HUDEP-2 (cell line): ENCODE measurements around the gene ADO.

Experiments
- DNase-seq, 76 experiments: peaks; one replicate each; lab custom pipeline; 2025; ENCODE audit not compliant: unreplicated experiment in 76 of 76; lab: John Stamatoyannopoulos, UW

Gene ADO

DNA sequence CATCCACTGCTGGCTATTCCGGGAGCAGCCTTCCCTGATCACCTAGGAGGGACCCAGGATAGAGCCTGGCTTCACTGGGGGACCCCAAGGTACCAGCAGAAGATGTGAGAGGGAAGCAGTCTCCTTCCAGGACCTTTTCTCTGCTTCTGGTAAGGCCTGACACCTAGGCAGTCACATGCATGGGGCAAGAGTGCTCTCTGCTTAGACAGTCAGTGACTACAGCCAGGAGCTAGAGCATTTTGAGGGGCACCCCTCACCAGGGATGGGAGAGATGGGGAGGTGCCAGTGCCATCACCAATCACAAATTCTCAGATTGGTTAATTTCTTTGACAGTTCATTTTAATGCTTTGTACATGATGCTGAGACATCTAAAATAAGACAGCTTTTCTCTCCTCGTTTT is 13.9 kb upstream of the ADO start:
- DNase-seq = no peak

DNA sequence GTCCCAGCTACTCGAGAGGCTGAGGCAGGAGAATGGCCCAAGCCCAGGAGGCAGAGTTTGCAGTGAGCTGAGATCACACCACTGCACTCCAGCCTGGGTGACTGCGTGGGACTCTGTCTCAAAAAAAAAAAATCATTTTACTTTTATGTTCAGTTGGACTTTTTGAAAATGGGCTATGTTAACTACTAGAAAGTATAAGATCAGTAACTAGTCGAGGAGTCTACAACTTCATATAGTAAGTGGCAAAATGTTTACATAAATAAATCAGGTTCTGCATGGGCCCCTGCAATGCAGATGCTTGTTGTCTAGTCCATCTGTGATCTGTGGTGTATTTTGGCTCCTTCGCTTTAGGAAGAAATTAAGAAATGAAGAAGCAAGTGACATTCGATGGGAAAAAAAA is 12.3 kb upstream of the ADO start:
- DNase-seq = no peak

DNA sequence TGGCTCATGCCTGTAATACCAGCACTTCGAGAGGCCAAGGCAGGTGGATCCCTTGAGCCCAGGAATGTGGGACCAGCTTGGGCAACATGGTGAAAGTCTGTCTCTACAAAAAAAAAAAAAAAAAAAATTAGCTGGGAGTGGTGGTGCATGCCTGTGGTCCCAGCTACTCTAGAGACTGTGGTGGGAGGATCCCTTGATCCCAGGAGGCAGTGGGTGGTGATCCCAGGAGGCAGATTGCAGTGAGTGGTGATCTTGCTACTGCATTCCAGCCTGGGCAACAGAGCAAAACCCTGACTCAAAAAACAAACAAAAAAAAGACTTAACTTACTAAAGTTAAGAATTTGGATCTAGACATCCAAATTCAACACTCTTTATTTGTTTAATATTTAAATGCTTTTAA is 10.2 kb upstream of the ADO start:
- DNase-seq = no peak

DNA sequence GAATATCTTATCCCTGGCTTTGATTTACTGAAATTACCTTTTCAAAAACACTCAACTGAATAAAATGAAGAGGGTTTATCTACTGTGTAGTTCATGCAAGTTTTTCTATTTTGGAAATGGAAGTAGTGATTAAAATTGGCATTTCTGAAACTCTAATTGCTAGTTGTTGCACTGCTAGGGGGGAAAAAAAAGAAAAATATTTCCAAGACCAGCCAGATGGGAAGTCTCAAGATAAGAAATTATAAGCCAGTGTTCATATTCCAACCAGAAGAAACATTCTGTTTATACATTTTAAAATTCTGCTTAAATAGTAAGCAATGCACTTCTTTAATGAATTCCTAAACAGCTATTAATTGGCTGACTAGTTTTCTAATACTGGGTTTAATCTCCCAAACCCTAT is 9.4 kb upstream of the ADO start:
- no peak for DNase-seq

DNA sequence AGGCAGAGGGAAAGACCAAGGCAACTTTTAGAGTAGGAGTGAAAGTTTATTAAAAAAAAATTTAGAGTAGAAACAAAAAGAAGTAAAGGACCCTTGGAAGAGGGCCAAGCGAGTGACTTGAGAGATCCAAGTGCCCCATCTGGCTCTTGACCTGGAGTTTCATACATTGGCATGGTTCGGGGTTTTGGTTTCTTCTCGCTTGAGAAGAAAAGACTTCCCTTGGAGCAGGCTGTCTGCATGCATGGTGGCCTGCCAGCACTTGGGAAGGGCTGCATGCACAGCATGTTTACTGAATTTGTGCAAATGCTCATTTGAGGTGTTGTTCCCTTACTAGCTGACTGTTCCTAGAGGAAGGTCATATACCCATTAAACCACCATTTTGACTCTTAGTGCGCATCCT is 8.8 kb upstream of the ADO start:
- no peak for DNase-seq

DNA sequence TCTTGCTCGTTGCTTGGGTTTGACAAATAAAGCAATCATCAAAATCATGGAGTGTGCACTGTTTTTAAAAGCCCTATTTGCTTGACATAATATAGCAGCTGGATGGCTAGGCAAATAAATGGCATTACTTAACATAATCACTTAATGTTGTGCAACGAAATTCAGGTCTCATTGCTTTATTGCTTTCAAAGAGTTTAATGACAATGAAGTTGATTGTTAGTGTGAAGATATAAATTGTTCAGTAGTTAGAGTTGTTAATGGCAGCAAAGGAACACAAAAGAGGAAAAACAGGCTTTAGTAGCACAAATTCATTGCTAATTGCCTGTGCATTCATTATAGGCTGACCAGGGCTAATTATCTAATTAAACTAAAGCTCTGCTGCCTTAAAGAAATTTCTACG is 7.6 kb upstream of the ADO start:
- no peak for DNase-seq

DNA sequence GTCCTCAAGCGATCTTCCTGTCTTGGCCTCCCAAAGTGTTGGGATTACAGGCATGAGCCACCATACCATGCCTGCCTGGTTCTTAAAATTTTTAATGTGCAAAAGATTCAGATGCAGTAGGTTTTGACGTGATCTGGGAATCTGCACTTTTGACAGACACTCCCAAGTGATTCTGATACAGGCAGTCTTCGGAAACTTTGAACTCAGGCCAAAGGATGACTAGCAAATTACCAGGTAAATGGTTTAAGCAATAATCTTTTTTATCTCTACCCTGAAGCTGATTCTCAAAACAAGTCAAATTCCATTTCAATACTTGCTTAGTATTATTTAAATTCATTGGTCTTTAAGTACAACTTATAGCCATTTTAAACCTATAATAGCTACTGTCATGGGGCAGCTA is 2.6 kb upstream of the ADO start:
- DNase-seq = no peak

DNA sequence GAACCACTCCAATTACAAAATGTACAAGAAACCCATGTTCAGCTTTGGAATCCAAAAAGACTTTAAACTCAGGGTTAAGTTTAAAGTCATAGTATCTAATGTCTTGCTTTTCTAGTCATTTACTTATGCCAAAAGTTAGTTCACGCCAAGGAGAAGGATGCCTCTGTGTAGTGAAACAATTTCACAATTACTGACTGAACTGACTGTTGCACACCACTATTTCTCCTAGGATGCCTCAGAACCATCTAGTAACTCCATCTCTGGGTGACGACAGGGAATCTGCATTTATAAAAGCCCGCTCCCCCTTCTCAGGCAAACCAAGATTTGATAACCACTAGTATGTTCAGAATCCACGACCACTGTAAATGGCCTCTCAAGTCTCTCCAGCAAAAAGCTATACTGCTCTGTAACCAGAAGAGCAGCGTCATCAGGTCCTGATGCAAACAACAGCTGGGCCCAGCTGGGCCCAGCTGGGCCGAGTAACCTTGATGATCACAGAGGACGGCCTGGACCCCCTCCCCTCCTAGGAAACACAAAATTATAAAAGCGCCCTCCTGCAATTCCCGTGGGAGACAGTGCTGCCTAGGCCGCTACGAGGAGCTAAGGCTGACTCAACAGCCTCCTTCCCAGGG is 680 bp upstream of the ADO start:
- peak in 1 of 76 experiments; percentile 39 for DNase-seq

DNA sequence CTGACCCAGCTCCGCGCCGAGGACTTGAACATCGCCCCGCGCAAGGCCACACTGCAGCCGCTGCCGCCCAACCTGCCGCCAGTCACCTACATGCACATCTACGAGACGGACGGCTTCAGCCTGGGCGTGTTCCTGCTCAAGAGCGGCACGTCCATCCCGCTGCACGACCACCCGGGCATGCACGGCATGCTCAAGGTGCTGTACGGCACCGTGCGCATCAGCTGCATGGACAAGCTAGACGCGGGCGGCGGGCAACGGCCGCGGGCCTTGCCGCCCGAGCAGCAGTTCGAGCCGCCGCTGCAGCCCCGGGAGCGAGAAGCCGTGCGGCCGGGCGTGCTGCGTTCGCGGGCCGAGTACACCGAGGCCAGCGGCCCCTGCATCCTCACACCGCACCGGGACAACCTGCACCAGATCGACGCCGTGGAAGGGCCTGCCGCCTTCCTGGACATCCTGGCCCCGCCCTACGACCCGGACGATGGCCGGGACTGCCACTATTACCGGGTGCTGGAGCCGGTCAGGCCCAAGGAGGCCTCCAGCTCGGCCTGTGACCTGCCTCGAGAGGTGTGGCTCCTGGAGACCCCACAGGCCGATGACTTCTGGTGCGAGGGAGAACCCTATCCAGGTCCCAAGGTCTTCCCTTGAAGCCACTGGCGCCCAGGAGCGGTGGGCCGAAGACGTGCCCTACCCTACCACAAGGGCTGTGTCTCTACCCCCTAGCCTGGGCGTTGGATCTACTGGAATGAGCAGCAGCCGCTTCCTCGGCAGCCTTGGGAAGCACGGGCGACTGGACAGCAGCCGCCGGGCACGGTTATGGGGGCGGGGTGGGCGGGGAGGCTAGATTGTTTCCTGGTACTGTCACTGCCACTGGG is 945 bp downstream of the ADO start:
- peak in 14 of 76 experiments; percentile 3 to 51 (median 30) for DNase-seq

DNA sequence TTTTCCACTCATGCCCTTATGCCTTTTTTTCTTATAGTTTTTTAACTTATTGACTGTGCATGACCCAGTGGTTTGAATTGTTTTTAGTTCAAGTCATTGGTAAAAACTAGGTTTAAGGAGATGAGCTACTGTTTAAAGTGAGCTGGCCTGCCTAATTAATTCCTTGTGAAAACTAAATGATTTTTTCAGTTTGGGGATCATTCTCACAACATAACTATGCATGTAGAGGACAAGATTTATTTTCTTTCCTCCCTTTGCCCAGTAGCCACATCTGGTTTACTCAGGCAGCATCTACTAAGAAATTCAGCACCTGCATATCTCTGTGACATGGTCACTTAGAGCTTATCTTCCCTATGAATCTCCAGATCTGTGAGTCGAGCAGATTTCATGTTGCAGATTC is 1.7 kb downstream of the ADO start:
- no peak for DNase-seq

DNA sequence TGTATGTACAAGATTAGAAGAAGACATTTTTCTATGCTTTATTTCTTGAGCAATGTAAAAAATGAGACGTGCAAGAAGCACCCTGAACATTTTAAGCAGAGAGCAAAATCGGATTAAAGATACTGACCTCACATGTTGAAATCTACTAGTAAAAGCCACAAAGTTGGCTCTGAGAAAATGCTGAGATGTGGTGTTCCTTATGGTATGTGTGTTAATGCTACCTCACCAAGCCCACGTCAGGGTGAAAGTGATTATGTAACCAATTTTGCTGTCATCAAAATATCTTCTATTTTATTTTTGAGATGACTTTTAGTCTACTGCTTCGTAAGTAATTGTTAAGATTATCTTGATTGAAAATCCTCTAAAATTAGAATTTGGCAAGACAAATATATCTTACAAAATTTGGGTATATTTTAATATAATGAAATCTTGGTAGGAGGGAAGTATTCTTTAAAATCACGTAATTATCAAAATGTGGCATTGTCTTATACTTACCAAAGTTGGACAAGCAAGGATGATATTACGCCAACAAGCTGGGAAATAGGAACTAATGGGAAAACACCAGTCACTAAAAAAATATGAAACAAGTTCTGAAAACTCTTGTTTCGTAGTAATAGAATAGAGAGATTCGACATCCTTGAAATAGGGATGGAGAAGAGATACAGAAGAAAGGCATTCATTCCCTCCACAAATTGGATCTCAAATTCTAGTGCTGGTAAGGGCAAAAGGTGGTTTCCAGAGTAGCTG is 5.8 kb downstream of the ADO start:
- no peak for DNase-seq

DNA sequence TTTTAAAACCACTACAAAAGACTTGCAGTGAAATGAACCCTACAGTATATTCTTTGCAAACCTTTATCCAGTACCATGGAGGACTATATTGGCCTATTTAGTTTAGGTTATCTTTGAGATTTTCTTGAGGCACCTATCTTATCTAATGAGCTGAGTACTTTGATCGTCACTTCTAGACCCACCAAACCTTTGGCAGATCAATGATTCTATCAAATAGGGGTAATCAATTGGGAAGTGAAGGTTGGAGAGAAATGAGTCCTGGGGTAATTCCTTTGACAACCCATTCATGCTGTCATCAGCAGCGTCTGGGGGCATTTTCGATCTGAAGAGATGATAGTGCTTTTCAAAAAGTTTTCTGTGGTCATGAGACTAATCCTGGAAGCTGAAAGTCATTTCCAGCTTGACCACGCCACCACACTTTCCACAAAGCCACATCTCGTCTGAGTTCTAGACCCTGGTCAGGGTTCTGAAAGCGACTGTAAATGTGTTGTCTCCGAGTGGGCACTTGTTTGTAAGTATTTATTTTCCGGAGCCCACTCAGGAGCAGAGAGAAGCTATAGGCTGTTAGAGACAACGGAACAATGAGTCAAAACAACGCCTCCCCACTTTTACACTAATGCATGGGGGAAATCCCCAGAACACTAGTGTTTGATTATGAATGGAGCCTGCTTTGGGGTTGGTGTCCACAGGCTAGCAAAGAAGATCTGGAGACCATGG is 6.8 kb downstream of the ADO start:
- DNase-seq = no peak

DNA sequence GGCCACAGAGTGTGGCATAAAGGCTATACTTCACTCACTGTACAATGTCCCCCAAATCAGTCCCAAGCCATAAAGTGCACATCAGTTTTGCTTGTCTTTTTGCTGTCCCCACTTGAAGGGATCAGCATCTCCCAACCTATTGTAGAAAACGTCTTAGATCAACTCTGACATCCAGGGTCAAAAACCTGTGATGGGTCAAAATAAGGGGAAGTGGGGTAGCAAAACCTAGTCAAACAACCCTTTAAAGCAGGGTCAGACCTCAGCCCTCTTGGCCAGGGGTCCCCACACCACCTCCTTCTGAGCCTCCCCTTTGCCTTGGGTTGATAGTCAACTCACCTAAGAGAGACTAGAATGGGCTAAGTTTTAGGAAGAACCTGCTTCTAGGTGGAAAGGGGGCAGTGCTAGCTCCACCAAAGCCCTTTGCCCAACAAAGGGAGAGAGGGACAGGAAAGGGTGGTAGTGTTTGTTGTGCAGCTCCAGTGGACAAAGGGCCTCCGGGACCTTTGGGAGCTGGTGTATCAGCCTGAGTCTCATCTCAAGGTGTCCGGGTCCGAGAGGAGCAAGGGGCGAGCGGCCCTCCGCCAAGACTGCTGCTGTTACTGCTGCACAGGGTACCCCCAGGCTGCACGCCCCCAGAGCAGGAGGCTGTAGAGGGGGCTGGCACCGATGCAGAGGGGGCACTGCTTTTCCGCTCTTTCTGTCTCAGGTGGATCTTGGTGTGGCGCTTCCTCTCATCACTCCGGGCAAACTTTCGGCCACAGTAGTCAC is 8.3 kb downstream of the ADO start:
- no peak for DNase-seq

DNA sequence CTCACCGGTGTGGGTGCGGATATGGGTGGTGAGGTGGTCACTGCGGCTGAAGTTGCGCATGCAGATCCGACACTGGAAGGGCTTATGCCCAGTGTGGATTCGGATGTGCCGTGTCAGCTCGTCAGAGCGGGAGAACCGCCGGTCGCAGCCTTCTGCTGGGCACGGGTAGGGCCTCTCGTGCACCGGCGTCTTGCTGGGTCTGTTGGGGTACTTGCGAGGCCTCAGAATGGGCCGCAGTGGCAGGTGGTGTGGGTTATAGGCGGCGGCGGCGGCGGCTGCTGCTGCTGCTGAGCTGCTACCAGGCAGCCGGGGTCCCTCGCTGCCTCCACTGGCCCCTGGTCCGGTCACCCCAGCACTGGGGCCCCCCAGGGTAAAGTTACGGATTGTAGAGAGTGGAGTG is 8.9 kb downstream of the ADO start:
- no peak for DNase-seq

DNA sequence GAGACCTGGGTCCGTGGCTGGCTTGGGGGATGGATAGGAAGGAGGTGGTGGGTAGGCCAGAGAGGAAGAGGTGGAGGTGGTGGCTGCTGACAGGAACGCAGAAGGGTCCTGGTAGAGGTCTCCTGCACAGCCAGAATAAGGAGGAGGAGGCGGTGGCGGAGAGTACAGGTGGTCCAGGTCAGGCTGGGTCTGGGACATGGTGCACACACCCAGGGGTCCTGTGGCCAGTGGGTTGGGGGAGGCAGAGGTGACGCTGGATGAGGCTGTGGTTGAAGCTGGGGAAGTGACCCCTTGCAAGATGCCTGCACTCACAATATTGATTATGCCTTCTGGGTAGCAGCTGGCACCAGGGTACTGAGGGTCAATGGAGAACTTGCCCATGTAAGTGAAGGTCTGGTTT is 9.5 kb downstream of the ADO start:
- no peak for DNase-seq

DNA sequence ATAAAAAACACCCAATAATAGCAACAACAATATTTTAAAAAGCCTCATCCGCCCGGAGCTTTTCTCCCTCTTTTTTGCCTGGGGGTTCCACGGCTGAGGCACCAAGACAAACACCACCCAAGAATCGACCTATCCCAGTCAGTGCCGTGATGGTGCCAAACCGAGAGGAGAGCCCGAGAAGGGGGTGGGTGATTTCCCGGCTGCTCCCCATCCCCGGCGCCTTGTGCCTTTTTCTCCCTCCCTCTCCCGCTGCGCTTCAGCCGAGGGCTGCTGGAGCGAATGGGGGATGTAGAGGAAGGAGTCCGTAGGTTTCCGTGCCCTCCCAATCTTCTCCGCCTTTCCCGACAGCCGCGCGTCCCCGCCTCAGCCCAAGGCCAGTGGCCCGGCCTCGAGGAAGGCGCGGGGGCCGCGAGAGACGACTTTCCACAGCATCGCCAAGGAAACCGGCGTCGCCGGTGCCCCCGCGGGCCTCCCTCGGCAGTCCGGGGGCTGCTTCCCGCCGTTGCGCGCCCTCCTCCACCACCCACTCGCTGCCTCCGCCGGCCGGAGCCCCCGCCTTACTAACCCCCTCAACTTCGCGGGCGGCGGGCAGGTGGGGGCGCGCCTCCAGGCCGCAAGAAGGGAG is 10.3 kb downstream of the ADO start:
- no peak for DNase-seq

DNA sequence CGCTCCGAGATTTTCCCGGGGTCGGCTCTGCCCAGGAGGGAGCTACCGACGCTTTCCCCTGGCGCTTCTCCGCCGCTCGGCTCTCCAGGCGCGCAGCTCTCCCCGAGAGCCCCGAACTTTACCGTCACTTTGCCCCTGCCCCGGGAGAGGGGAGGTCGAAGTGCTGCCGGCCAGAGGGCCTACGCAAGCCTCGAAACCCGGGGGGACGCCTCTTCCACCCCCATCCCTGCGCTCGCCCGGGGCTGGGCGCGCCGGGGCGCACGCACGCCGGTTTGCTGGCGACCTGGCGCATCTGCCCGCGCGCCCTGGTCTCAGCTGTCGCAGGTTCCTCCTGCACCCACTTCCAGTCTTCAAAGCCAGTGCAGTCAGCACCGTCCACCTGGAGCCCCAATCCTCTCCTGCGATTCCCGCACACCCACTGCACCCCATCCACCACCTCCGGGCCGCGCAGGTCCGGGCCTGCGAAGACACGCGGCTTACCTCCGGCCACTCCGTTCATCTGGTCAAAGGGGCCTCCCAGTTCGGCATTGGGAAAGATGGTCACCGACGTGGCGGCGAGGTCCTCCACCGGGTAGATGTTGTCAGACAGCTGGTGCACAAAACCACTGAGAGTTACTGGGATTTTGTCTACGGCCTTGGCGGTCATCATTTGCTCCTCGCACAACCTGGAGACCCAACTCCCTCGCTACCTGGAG is 11.0 kb downstream of the ADO start:
- no peak for DNase-seq

DNA sequence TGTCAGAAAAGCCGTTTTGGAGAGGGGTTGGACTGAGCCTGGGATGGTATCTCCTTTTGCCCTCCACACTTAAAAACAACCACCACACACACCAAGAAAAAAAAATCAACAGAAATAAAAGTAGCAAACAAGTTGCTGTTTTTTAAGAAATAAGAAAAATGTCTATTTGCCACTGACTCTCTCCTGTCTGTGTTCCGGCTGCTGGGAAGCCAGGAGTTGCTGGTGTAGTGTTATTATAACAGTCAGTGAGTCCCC is 11.5 kb downstream of the ADO start:
- DNase-seq = no peak

DNA sequence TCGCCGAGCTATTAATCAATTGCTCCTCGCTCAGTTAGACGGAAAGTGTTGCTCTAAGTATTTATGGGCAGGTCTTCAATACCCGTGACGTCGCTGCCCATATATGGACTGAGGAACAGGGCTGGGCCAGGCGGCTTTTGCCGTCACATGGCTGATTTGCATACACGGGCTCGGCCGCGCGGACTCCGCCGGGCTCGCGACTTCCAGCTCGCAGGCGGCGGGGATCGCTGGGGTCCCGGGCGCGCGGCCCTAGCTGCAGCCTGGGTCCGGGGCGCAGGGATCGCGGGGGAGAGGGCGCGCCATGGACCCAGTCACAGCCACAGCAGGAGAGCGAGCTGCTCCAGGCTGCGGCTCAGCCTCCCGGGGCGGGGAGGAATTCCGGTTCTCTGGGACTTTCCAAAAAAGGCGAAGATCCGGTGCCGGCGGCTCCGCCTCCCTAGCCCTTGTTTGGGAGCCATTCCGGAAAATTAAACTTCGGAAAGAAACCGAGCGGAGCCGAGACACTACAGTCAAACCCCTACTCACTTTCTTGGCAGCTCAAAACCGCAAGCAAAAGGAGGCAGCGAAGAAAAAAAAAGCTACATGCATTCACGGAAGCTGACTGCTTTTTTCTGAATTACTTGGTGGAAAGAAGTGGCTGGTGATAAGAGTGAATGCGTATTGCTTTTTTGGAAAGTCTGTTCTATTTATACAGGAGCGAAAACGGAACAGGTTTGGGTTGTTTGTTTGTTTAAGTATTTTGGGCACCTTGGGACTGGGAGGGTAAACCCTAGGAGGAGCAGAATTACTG is 12.0 kb downstream of the ADO start, which contains the start of gene EGR2:
Gene EGR2, minus strand, starts transcription at position 36 of the 790 bp plus-strand sequence. CDS start 337 bp downstream, outside the sequence.
- peak in 74 of 76 experiments; percentile 27 to 92 (median 80) for DNase-seq
